ENCODE data around the gene METTL17.
"Not testable (repeated sequence)": the region's sequence is repeated elsewhere in the genome, so short reads cannot be mapped to it uniquely, and the experiment has no call there.

METTL17 gene

DNA sequence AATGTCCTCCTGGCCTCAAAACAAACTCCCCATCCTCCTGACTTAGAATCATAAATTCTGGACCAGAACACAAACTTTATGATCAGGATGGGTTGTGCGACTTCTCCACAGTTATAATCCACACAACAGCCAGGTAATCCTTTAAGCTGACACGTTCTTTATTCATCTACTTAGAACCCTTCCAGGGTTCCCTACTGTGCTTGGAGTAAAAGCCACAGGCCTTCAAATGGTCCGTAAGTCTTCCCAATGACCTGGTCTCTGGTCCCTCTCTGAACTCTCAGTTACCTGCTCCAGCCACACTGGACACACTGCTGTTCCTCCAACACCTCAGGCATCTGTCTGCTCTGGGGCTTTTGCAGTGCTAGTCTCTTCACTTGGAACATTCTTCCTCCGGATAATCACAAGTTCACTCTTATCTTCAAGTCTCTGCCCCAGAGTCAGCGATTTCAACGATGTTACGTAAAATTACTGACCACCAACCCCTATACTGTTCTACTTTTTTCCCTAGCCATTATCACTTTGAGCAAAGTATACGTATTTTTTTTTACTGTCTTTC lies 50.7 kb downstream of the METTL17 start:
- H3K36me3 Mint-ChIP-seq (ENCODE audit: low read depth) = no peaks in the 10 kb centered on the region
- no peaks in the 10 kb centered on the region for H3K9me3 Mint-ChIP-seq
- H3K27me3 Mint-ChIP-seq = peaks cover 10% of the 10 kb centered on the region
- no peak overlapping the region for H3K4me3 Mint-ChIP-seq
- no peak for DNase-seq
- no peak overlapping the region for H3K27ac Mint-ChIP-seq
- H3K4me1 Mint-ChIP-seq (ENCODE audit: low read depth) = peaks cover 7% of the 10 kb centered on the region

DNA sequence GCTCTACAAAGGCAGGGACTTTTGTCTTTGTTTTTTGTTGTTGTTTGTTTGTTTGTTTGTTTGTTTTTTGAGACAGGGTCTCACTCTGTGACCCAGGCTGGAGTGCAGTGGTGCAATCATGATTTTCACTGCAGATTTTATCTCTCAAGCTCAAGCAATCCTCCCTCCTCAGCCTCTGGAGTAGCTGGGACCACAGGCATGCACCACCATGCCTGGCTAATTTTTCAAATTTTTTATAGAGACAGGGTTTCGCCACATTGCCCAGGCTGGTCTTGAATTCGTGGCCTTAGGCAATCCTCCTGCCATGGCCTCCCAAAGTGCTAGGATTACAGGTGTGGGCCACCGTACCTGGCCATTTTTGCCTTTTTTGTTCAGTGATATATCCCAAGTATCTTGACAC lies 51.2 kb downstream of the METTL17 start:
- not testable (repeated sequence) for DNase-seq; H3K4me1 Mint-ChIP-seq (ENCODE audit: low read depth); H3K36me3 Mint-ChIP-seq (ENCODE audit: low read depth); H3K4me3 Mint-ChIP-seq; H3K9me3 Mint-ChIP-seq; H3K27ac Mint-ChIP-seq
- H3K27me3 Mint-ChIP-seq = peaks cover 10% of the 10 kb centered on the region

DNA sequence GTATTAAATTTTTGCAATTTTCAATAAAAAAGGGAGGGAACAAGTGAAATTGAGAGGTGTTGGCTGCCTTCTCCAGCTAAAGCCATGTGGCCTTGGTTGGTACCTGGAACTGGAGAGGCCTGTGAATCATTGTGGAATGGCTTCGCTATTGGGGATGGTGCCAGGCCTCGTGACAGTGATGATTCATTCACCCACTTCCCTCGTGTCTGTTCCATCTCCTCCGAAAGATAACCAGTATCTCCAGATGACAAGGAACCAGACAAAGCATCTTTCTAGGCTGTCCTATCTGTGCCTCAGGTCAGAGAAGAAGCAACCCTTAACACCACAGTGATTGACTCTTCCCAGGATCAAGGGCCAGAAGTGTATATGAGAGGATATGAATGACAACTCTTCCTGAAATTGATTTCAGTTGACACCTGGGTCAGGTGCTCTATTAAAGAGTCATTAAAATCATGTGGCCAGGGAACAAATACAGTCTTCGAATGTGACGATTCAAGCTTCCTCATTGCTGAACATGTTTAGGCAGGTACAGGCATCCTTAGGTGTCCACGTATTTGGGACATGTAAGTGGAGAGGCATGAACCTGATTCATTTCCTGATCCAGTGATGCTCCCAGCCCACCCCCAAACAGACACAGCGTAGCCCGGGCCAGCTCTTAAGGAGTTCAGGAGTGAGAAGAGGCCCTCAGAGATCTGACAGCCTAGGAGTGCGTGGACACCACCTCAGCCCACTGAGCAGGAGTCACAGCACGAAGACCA lies 52.1 kb downstream of the METTL17 start, which contains the start of gene RNASE7:
Gene RNASE7, plus strand, starts transcription at position 687 of the 758 bp plus-strand sequence. CDS start 631 bp downstream, outside the sequence.
- Mint-ChIP-seq H3K4me3 (no peak within 1 kb of the TSS), H3K36me3 (ENCODE audit: low read depth) (no peaks in the 10 kb centered on the region), H3K9me3 (no peaks in the 10 kb centered on the region), H3K4me1 (ENCODE audit: low read depth) (peaks cover 7% of the 10 kb centered on the region), H3K27ac (no peak within 1 kb of the TSS), H3K27me3 (peaks cover 10% of the 10 kb centered on the region)
- DNase-seq = no peak

GRCh38 chr14:21042918-21043317 lies 53.1 kb downstream of the METTL17 start:
- Mint-ChIP-seq H3K4me1 (ENCODE audit: low read depth) (peaks cover 7% of the 10 kb centered on the region), H3K36me3 (ENCODE audit: low read depth) (no peaks in the 10 kb centered on the region), H3K27ac (no peak overlapping the region), H3K27me3 (peaks cover 13% of the 10 kb centered on the region), H3K9me3 (no peaks in the 10 kb centered on the region), H3K4me3 (no peak overlapping the region)
- DNase-seq = no peak

DNA sequence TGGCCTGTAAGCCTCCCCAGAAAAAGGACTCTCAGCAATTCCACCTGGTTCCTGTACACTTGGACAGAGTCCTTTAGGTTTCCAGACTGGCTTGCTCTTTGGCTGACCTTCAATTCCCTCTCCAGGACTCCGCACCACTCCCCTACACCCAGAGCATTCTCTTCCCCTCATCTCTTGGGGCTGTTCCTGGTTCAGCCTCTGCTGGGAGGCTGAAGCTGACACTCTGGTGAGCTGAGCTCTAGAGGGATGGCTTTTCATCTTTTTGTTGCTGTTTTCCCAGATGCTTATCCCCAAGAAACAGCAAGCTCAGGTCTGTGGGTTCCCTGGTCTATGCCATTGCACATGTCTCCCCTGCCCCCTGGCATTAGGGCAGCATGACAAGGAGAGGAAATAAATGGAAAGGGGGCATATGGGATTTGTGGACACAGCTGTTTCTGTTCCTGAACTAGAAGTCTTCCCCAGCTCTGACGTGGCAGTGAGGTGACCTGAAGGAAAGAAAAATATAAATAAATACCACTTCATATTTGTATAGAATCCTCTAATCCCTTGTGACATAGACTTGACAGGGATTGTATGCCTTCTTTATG lies 53.7 kb downstream of the METTL17 start:
- Mint-ChIP-seq H3K27me3 (peaks cover 16% of the 10 kb centered on the region), H3K36me3 (ENCODE audit: low read depth) (no peaks in the 10 kb centered on the region)

DNA sequence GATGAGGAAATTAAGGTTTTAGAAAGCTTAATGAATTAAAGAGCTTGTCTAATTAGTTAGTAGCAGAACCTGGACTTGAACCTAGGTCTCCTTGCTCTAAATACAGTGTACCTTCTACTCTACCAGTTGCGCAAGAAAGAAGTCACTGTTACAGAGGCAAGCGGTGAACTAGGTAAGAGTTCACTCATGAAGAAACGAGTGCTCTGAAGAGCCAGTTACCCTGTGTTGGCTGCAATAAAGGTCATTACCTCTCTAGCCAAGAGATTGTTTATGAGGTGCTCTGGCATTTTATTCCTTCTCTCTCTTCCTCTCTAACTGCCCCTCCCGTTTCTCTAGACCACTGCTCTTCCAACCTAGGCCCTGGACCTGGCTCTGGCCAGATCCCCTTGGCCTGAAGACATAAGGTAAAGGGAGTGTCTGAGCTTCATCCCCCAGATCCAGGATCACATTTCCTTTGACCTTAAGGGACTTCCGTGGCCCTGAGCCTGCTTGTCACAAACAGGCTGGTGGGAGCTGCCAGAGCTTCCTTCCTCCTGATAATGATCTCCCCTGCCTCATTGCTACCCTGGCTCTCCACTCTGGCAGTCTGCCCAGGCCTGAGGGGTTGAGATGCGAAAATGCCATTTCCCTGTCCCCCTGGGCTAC lies 54.3 kb downstream of the METTL17 start:
- Mint-ChIP-seq H3K27ac (no peak overlapping the region), H3K4me3 (no peak overlapping the region), H3K36me3 (ENCODE audit: low read depth) (no peaks in the 10 kb centered on the region), H3K4me1 (ENCODE audit: low read depth) (peaks cover 7% of the 10 kb centered on the region), H3K9me3 (no peaks in the 10 kb centered on the region), H3K27me3 (peaks cover 17% of the 10 kb centered on the region)
- DNase-seq = no peak

More for the DNA sequence above, 53.7 kb downstream of the METTL17 start:
- no peak overlapping the region for H3K4me3 Mint-ChIP-seq
- H3K4me1 Mint-ChIP-seq (ENCODE audit: low read depth) = peaks cover 7% of the 10 kb centered on the region
- H3K9me3 Mint-ChIP-seq = no peaks in the 10 kb centered on the region
- no peak for DNase-seq
- no peak overlapping the region for H3K27ac Mint-ChIP-seq

Measured in activated T-cell treated with anti-CD3 and anti-CD28 coated beads, Interleukin-2, amount 50 U/mL, for 24 hours (primary cell).